C4-2B (cell line): ENCODE measurements around the gene SGMS2.

Experiments used
- H3K27ac ChIP-seq: fragments of 450-650 bp; 2 replicates; pipeline ENCODE4 v1.5.1; 2017
- ZFX ChIP-seq: fragments of 450-650 bp; IDR thresholded peaks from 2 replicates; pipeline ENCODE4 v1.6.1; 2017
- TF ChIP-seq, protein P1 (sequence below): fragments of 450-650 bp; conservative IDR thresholded peaks from 2 replicates; pipeline ENCODE4 v1.5.1; 2017; ENCODE audit warnings: mild to moderate bottlenecking

Gene SGMS2

GRCh38 chr4:107828315-107829090, 3.8 kb downstream of the SGMS2 start:
- no peak overlapping the region for H3K27ac ChIP-seq
- TF ChIP-seq, protein P1, sequence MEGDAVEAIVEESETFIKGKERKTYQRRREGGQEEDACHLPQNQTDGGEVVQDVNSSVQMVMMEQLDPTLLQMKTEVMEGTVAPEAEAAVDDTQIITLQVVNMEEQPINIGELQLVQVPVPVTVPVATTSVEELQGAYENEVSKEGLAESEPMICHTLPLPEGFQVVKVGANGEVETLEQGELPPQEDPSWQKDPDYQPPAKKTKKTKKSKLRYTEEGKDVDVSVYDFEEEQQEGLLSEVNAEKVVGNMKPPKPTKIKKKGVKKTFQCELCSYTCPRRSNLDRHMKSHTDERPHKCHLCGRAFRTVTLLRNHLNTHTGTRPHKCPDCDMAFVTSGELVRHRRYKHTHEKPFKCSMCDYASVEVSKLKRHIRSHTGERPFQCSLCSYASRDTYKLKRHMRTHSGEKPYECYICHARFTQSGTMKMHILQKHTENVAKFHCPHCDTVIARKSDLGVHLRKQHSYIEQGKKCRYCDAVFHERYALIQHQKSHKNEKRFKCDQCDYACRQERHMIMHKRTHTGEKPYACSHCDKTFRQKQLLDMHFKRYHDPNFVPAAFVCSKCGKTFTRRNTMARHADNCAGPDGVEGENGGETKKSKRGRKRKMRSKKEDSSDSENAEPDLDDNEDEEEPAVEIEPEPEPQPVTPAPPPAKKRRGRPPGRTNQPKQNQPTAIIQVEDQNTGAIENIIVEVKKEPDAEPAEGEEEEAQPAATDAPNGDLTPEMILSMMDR = no peak

DNA sequence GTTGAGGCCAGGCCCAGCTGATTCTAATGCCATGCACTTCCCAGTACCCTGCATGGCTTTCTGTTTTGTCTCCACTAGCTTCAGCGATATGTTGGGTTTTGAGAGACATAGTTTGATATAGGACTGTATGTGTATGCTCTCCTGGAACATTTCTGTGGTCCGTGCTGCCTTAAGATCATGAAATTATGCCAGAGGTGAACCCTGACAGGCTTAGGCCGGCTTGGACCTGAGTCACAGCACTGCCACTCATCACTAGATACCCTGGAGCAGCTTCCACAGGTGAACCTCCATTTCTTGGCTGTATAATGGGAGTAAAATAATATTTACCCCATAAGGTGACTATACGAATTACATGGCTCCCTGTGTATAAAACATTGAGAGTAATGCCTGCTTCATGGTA, 6.4 kb downstream of the SGMS2 start:
- H3K27ac ChIP-seq = no peak overlapping the region

GRCh38 chr4:107832275-107832807, 7.6 kb downstream of the SGMS2 start:
- TF ChIP-seq, protein P1 = no peak
- TF ChIP-seq ZFX = no peak
- H3K27ac ChIP-seq = no peak overlapping the region

More for the DNA sequence above, 6.4 kb downstream of the SGMS2 start:
- TF ChIP-seq, protein P1 = no peak

DNA sequence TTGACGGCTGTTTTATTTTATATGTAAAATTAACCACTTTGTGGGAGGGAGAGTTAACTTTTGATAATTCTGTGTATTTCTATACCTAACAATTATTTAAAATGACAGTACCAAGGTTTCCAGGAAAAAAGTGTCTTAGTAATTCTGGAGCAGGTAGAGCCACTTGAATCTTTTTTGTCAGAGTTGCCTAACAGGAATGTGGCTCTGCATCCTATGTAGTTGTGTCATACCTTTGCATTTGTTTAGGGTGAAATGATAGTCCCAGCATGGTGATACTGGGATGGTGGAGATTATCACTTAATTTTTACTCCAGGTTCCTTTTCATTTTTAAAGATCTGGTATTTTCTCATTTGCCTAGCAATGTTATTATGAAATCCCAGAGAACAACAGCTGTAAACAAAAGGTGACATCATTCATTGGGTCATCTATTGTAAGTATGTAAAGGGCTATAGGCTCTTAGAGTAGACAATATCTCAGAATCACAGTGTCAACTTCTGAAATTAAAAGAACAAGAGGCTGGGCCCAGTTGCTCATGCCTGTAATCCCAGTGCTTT, 9.6 kb downstream of the SGMS2 start:
- no peak overlapping the region for H3K27ac ChIP-seq
- TF ChIP-seq, protein P1 = no peak
- TF ChIP-seq ZFX = no peak

DNA sequence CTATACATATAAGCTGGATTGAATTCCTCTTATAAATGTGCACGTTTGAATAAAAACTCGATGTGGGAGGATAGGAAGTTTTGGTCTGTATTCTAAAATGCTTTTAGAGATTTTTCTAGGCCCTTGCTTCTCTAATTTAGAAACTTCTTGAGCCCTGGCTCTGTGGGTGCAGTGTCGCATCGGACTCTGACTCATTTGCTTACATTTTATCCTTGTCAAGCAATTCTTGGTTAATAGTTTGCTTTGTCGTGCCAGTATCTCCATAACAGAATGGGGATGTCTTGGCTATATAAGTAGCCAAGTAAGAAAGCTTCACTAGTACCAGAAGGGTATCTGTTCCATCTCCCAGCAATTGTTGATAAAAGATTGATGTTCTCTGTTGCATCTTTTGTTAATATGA, 10.7 kb downstream of the SGMS2 start:
- no peak for TF ChIP-seq ZFX
- TF ChIP-seq, protein P1 = no peak
- H3K27ac ChIP-seq = no peak overlapping the region

GRCh38 chr4:107837317-107837716, 12.6 kb downstream of the SGMS2 start:
- TF ChIP-seq, protein P1 = no peak
- no peak for TF ChIP-seq ZFX
- no peak overlapping the region for H3K27ac ChIP-seq
